Retina (tissue), 1 donor: ENCODE measurements around the gene HTR3C.

Experiments used
- DNase-seq: peaks from one replicate; pipeline ENCODE4 v3.0.0-alpha.2; 2016

The HTR3C gene

GRCh38 chr3:184096811-184097383 lies 44.0 kb downstream of the HTR3C start, which contains the start of gene HTR3E:
Gene HTR3E, plus strand, starts transcription at chr3:184097064. Its CDS starts 466 bp downstream, at chr3:184097530.
- DNase-seq, result no peak

- DNase-seq, result no peak
Observed at GRCh38 chr3:184097556-184097955, 44.7 kb downstream of the HTR3C start.

GRCh38 chr3:184099806-184100686 lies 47.2 kb downstream of the HTR3C start:
- DNase-seq, result no peak
